Fibroblast of lung (primary cell): Measurements from ENCODE around the gene ZNF423. TPM values are rescaled to one million over a fixed set of nuclear protein-coding genes. Genes with fewer than 3 reads are reported as not detected.

Experiments used
- DNase-seq, 2 donors: peaks; one replicate each; pipeline versions ENCODE4 v3.0.0 to v3.0.0-alpha.2; 2010; ENCODE audit warnings: low read depth in 2 of 2
- H2AFZ ChIP-seq: 2 replicates; pipeline ENCODE4 v1.5.1; 2012; ENCODE audit warnings: low read length, control low read depth, inconsistent platforms
- H3K27ac ChIP-seq: 2 replicates; pipeline ENCODE4 v1.5.1; 2011; ENCODE audit warnings: low read length, control low read depth; ENCODE audit not compliant: insufficient read depth
- H3K27me3 ChIP-seq: 2 replicates; pipeline ENCODE4 v1.5.1; 2011; ENCODE audit warnings: mild to moderate bottlenecking, low read length; ENCODE audit not compliant: control insufficient read depth, insufficient read depth
- H3K36me3 ChIP-seq: 2 replicates; pipeline ENCODE4 v1.5.1; 2011; ENCODE audit warnings: low read length; ENCODE audit not compliant: control insufficient read depth, insufficient read depth
- H3K4me1 ChIP-seq: 2 replicates; pipeline ENCODE4 v1.5.1; 2011; ENCODE audit warnings: low read length; ENCODE audit not compliant: control insufficient read depth, insufficient read depth; ENCODE audit errors: extremely low read depth
- H3K4me2 ChIP-seq: 2 replicates; pipeline ENCODE4 v1.5.1; 2011; ENCODE audit warnings: low read length, control low read depth; ENCODE audit not compliant: insufficient read depth; ENCODE audit errors: extremely low read depth
- H3K4me3 ChIP-seq, 4 experiments: fragments of 200-600 bp in 1 of 4; sonication (generic) in 1 of 4; replicated peaks in 1 of 4; 2 replicates each; pipeline ENCODE4 v1.5.1; 2011 to 2016; ENCODE audit warnings: low read length in 4 of 4, low read depth in 3 of 4, mild to moderate bottlenecking in 3 of 4, control low read depth in 2 of 4, inconsistent platforms in 1 of 4, mixed read lengths in 1 of 4; ENCODE audit not compliant: insufficient read depth in 1 of 4; ENCODE audit errors: control extremely low read depth in 1 of 4
- H3K79me2 ChIP-seq: 2 replicates; pipeline ENCODE4 v1.5.1; 2012; ENCODE audit warnings: mild to moderate bottlenecking, low read length, inconsistent platforms; ENCODE audit not compliant: control insufficient read depth, insufficient read depth
- H3K9ac ChIP-seq: 2 replicates; pipeline ENCODE4 v1.5.1; 2011; ENCODE audit warnings: mild to moderate bottlenecking, low read length, control low read depth; ENCODE audit not compliant: insufficient read depth
- H3K9me3 ChIP-seq: 2 replicates; pipeline ENCODE4 v1.5.1; 2012; ENCODE audit warnings: low read depth, low read length; ENCODE audit not compliant: control insufficient read depth, insufficient read depth
- H4K20me1 ChIP-seq: 2 replicates; pipeline ENCODE4 v1.5.1; 2011; ENCODE audit warnings: low read length; ENCODE audit not compliant: control insufficient read depth, insufficient read depth; ENCODE audit errors: extremely low read depth
- EZH2 ChIP-seq: IDR thresholded peaks from 2 replicates; pipeline ENCODE4 v1.5.1; 2012; ENCODE audit warnings: low read length, control low read depth, mild to moderate bottlenecking; ENCODE audit errors: missing control alignments
- polyA plus RNA-seq, 2 donors: library from polyadenylated mRNA; depleted of rRNA in 1 of 2; stranded (reverse) in 1 of 2; unstranded in 1 of 2; fragments of >200 nt; gene quantifications; 2 replicates each; pipeline ENCODE4 v1.2.1, GENCODE V29; 2011 to 2012; ENCODE audit warnings: missing spikeins in 1 of 2
- total RNA-seq: library from RNA; depleted of rRNA; stranded (reverse); fragments of >200 nt; gene quantifications from 2 replicates; pipeline ENCODE4 v1.2.1, GENCODE V29; 2014
- TF ChIP-seq, protein P1 (sequence below), 2 donors: IDR thresholded peaks in 1 of 2; conservative IDR thresholded peaks in 1 of 2; 1 replicate in 1 of 2; 2 replicates in 1 of 2; pipeline ENCODE4 v1.5.1; 2011 to 2012; ENCODE audit warnings: low read length in 2 of 2, control low read depth in 1 of 2, inconsistent platforms in 1 of 2, low read depth in 1 of 2, mild to moderate bottlenecking in 1 of 2

The ZNF423 gene
- total and polyA plus RNA-seq, 2 donors (not counting 1 experiment from before 2014, with no cell fraction given), result 0.07 to 0.17 TPM

DNA sequence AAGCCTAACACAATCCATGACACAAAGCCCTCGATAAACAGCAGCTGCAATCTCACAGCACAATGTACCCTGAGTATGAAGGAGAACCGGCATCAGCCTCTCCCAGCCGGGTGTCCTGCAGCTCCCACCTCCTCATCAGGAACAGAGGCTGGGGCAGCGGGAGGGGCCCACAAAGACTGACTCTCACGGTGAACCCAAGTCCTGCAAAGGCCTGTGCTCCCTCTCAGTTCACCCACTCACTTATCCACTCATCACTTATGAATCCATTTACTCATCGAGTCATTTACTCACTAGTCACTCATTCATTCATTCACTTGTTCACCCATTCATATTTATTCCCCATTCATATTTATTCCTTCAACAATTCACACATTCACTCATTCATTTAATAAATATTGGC, 11.6 kb downstream of the ZNF423 start:
- no peaks in the 10 kb centered on the region for H3K4me1 ChIP-seq
- no peak overlapping the region for H2AFZ ChIP-seq
- no peak overlapping the region for H3K4me3 ChIP-seq
- no peaks in the 10 kb centered on the region for H3K27me3 ChIP-seq
- TF ChIP-seq, protein P1, sequence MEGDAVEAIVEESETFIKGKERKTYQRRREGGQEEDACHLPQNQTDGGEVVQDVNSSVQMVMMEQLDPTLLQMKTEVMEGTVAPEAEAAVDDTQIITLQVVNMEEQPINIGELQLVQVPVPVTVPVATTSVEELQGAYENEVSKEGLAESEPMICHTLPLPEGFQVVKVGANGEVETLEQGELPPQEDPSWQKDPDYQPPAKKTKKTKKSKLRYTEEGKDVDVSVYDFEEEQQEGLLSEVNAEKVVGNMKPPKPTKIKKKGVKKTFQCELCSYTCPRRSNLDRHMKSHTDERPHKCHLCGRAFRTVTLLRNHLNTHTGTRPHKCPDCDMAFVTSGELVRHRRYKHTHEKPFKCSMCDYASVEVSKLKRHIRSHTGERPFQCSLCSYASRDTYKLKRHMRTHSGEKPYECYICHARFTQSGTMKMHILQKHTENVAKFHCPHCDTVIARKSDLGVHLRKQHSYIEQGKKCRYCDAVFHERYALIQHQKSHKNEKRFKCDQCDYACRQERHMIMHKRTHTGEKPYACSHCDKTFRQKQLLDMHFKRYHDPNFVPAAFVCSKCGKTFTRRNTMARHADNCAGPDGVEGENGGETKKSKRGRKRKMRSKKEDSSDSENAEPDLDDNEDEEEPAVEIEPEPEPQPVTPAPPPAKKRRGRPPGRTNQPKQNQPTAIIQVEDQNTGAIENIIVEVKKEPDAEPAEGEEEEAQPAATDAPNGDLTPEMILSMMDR (conservative IDR thresholded peaks at IDR 0.05 in 1 of 2, IDR thresholded peaks at IDR 0.05 in 1 of 2; ENCODE audit: low read depth in 1 of 2, low read length in 2 of 2), result no peak
- TF ChIP-seq EZH2, result no peak
- no peaks in the 10 kb centered on the region for H4K20me1 ChIP-seq
- H3K9ac ChIP-seq, result no peak overlapping the region
- H3K79me2 ChIP-seq, result no peaks in the 10 kb centered on the region
- no peak overlapping the region for H3K27ac ChIP-seq
- H3K9me3 ChIP-seq, result no peaks in the 10 kb centered on the region
- H3K4me2 ChIP-seq, result no peak overlapping the region
- peak in 1 of 2 donors; percentile 71 for DNase-seq
- H3K36me3 ChIP-seq, result no peaks in the 10 kb centered on the region

DNA sequence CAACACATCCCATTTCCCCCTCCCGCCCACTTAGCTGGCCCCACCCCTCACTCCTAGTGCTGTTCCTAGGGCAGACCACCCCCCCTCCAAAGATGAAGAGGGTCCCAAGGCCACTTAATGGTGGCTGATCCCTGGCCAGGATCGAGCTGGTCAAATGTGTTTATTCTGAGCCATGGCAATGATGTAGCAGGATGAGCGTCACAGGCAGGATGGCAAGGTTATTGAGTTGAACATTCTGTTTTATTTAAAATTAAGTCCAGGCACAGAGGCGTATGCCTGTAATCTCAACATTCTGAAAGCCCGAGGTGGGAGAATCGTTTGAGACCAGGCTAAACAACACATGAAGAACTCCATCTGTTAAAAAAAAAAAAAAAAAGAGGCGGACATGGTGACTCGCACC, 12.2 kb downstream of the ZNF423 start:
- TF ChIP-seq EZH2, result no peak
- TF ChIP-seq, protein P1 (conservative IDR thresholded peaks at IDR 0.05 in 1 of 2, IDR thresholded peaks at IDR 0.05 in 1 of 2; ENCODE audit: low read depth in 1 of 2, low read length in 2 of 2), result no peak
- Histone ChIP-seq H3K9me3 (no peaks in the 10 kb centered on the region), H3K4me2 (no peak overlapping the region), H3K27ac (no peak overlapping the region), H3K36me3 (no peaks in the 10 kb centered on the region), H3K79me2 (no peaks in the 10 kb centered on the region), H2AFZ (no peak overlapping the region), H3K4me3 (no peak overlapping the region), H4K20me1 (no peaks in the 10 kb centered on the region), H3K27me3 (no peaks in the 10 kb centered on the region), H3K4me1 (no peaks in the 10 kb centered on the region), H3K9ac (no peak overlapping the region)
- no peak for DNase-seq

DNA sequence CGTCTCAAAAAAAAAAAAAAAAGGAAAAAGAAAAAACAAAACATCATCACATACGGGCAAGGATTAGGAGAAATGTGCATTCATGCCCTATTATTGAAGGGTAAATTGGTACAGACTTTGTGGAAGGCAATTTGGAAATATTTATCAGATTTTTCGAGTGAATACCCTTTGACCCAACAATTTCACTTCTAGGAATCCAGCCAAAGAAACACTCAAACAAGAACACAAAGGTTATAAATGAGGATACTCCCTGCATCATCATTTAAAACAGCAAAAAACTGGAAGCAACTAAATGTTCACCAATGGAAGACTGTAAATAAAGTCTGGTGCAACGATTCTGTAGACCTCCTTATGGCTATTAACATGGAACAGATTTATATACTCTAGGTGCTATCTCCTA, 12.9 kb downstream of the ZNF423 start:
- no peaks in the 10 kb centered on the region for H3K27me3 ChIP-seq
- no peak for TF ChIP-seq EZH2
- TF ChIP-seq, protein P1 (conservative IDR thresholded peaks at IDR 0.05 in 1 of 2, IDR thresholded peaks at IDR 0.05 in 1 of 2; ENCODE audit: low read depth in 1 of 2, low read length in 2 of 2), result no peak
- no peak overlapping the region for H3K4me2 ChIP-seq
- H4K20me1 ChIP-seq, result no peaks in the 10 kb centered on the region
- H3K4me3 ChIP-seq, result no peak overlapping the region
- no peaks in the 10 kb centered on the region for H3K4me1 ChIP-seq
- H3K27ac ChIP-seq, result no peak overlapping the region
- no peak overlapping the region for H3K9ac ChIP-seq
- H3K9me3 ChIP-seq, result no peaks in the 10 kb centered on the region
- DNase-seq, result no peak
- no peaks in the 10 kb centered on the region for H3K36me3 ChIP-seq
- H2AFZ ChIP-seq, result no peak overlapping the region
- H3K79me2 ChIP-seq, result no peaks in the 10 kb centered on the region
